ENCODE results near the gene CD83.
"Not testable (repeated sequence)": the region's sequence is repeated elsewhere in the genome, so short reads cannot be mapped to it uniquely, and the experiment has no call there.

Gene CD83, protein sequence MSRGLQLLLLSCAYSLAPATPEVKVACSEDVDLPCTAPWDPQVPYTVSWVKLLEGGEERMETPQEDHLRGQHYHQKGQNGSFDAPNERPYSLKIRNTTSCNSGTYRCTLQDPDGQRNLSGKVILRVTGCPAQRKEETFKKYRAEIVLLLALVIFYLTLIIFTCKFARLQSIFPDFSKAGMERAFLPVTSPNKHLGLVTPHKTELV

DNA sequence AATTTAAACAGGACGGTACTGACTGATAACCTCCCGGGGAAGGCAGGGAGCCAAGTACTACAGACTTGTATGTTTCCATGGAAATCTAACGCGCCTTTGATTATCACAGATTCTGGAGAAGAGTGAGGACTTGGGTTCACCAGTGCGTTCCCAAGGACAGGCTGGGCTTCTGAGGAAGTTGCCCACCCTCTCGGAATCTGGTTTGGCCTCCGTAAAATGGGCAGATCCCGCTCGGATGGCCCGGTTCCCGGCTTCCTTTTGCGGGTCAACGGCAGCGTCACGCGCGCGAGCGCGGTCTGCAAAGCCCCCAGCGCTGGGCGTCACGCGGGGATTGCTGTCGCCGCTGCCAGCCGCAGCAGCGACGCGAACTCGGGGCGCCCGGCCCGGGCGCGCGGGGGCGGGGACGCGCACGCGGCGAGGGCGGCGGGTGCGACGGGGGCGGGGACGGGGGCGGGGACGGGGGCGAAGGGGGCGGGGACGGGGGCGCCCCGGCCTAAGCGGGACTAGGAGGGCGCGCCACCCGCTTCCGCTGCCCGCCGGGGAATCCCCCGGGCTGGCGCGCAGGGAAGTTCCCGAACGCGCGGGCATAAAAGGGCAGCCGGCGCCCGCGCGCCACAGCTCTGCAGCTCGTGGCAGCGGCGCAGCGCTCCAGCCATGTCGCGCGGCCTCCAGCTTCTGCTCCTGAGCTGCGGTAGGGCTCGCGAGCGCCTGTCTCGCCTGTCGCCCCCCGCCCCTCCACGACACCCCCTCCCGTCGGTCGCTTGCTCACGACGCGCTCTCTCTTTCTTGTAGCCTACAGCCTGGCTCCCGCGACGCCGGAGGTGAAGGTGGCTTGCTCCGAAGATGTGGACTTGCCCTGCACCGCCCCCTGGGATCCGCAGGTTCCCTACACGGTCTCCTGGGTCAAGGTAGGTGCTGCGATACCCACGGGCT, at the start of gene CD83:
TSS of gene CD83 (plus strand) at position 615 of the 933 bp plus-strand sequence. CDS start at position 655, 40 bp downstream.
- in situ Hi-C loops (cut with MboI; ENCODE audit: low sequenced_read_pairs), result no loop called here

DNA sequence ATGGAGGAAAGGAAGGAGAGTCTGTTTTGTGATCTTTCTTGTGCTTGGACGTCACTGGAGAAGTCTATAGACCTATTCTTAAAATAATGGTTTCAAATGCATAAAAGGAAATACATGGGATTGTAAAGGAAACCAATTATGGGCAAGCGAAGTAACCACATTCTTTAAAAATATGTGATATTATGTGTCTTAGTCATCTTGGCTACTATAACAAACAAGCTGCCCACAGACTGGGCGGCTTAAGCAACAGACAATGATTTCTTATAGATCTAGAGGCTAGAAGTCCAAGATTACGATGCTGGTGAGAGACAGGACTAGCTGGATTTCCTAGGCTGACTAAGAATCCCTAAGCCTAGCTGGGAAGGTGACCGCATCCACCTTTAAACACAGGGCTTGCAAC, 49.4 kb upstream of the CD83 start:
- in situ Hi-C loops (cut with MboI; ENCODE audit: low sequenced_read_pairs), result no loop called here

DNA sequence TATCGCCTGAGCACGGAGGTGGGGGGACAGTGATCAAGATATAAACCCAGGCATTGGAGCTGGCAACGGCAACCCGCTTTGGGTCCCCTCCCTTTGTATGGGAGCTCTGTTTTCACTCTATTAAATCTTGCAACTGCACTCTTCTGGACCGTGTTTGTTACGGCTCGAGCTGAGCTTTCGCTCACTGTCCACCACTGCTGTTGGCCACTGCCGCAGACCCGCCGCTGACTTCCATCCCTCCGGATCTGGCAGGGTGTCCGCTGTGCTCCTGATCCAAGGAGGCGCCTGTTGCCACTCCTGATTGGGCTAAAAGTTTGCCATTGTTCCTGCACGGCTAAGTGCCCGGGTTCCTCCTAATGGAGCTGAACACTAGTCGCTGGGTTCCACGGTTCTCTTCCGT, 48.9 kb upstream of the CD83 start:
- in situ Hi-C loops (cut with MboI; ENCODE audit: low sequenced_read_pairs), result no loop called here

DNA sequence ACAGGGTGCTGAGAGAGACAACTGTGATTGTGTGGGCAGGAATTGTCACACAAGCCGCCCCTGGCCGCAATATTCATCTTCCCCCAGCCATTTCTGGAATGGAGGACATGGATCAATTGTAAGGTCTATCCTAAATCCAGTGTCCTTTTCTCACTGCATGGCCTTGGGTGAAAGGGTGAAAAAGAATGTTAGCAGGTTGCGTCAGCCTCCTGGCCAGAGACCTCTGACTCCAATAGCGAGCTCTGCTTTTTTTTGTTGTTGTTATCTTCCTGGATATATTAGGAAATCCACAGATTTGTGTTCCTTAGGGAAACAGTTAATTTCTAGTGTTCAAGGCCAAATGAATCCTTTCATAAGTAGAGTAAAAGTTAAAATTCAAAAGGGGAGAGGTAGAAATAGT, 47.1 kb upstream of the CD83 start:
- in situ Hi-C loops (cut with MboI; ENCODE audit: low sequenced_read_pairs), result no loop called here

DNA sequence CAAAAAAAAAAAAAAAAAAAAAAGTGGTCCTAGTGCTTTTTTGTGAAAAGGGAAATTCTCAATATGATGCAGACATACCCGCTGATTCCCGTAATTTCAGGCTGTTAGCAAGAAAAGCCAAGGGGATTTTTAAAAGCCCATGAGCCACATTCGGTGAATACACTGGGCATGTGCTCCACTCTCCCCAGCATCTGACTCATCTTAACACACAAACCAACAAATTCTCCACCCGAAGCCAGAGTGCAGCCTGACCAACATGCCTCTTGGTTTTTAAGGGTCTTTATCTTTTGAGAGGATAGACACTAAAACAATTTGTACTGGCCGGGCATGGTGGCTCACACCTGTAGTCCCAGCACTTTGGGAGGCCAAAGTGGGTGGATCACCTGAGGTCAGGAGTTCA, 45.5 kb upstream of the CD83 start:
- in situ Hi-C loops (cut with MboI; ENCODE audit: low sequenced_read_pairs), result no loop called here

DNA sequence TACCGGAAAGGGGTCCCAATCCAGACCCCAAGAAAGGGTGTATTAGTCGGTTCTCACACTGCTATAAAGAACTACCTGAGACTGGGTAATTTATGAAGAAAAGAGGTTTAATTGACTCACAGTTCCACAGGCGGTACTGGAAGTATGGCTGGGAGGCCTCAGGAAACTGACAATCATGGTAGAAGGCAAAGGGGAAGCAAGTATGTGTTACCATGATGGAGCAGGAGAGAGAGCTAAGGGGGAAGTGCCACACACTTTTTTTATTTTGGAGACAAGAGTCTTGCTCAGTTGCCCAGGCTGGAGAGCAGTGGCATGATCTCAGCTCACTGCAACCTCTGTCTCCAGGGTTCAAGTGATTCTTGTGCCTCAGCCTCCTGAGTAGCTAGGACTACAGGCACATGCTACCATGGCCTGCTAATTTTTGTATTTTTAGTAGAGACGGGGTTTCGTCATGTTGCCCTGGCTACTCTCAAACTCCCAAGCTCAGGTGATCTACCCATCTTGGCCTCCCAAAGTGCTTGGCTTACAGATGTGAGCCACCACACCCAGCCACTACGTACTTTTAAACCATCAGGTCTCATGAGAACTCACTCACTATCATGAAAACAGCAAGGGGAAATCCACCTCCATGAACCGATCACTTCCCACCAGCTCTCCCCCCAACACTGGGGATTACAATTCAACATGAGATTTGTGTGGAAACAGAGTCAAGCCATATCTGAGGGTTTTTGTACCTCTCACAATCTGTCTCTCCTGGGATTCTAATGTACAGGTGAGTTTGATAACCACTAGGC, 43.8 kb upstream of the CD83 start:
- in situ Hi-C loops (cut with MboI; ENCODE audit: low sequenced_read_pairs), result not testable (repeated sequence)

DNA sequence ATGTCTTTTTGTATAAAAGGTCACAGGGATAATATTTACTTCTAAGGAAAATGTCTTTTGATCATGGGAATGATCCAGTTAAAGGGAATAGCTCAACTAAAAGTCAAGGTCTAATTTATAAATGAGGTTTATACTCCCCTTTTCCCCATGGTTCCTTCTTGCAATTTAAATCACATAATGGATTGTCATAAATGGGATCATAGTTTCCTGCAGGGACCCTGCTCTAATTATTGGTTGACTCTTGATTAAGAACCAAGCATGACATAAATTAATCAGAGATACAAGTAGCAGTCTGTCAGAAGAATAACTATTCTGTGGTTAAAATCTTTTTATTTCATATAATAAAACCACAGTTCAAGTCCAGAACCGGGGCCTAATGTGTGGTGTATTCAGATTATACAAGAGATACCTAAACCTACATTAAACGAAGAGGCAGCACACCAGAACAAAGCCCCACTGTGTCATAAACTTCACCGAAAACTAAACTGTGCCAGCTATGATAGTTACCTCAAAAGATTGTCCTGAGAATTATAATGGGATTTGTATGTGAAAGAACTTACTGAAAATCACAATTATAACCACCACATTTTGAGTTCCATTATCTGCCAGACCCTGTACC, 43.0 kb upstream of the CD83 start:
- in situ Hi-C loops (cut with MboI; ENCODE audit: low sequenced_read_pairs), result no loop called here

DNA sequence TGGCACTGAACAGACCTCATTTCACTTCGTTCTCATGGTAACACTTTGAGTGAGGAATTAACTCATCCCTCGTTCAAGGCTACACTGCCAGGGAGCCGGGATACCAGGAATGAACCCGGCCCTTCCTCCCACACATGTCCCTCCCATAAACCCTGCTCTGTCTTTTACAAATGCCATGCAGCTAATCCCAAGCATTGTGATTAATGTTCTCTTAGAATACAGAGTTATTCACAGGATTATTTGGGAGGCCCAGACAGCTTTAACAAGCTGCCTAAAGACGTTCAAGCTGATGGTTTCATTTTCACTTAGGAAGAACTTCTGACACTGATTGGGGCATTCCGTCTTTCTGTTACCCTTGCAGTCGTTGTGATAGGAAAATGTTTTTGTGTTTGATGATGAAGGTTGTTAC, 42.5 kb upstream of the CD83 start:
- in situ Hi-C loops (cut with MboI; ENCODE audit: low sequenced_read_pairs), result no loop called here

DNA sequence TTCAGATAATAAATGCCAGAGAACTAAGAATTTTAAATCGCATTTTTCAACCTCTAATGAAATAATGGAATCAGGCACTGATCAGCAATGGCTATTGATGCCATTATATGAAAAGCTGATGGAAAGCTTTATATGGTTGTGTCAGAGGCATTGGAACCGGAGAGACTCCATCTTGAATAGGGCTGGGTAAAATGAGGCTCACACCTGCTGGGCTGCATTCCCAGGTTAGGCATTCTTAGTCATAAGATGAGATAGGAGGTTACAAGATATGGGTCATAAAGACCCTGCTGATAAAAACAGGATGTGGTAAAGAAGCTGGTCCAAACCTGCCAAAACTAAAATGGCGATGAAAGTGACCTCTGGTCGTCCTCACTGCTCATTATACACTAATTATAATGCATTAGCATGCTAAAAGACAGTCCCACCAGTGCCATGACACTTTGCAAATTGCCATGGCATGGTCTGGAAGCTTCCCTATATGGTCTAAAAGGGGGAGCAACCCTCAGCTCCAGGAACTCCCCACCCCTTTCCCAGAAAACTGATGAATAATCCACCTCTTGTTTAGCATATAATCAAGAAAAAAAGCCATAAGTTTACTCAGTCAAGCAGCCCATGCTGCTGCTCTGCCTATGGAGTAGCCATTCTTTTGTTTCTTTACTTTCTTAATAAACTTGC, 40.2 kb upstream of the CD83 start:
- in situ Hi-C loops (cut with MboI; ENCODE audit: low sequenced_read_pairs), result no loop called here

DNA sequence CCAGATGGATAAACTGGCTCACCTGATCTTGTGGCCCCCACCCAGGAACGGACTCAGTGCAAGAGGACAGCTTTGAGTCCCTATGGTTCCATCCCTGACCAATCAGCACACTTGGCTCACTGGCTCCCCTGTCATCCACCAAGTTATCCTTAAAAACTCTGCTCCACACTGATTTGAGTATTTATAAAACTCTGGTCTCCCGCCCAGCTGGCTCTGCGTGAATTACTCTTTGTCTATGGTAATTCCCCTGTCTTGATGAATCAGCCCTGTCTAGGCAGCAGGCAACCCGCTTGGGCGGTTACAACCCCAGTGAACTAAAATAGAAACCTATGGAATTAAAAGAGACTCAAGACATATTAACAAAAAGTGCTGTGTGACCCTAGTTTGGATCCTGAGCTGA, 38.1 kb upstream of the CD83 start:
- in situ Hi-C loops (cut with MboI; ENCODE audit: low sequenced_read_pairs), result no loop called here

DNA sequence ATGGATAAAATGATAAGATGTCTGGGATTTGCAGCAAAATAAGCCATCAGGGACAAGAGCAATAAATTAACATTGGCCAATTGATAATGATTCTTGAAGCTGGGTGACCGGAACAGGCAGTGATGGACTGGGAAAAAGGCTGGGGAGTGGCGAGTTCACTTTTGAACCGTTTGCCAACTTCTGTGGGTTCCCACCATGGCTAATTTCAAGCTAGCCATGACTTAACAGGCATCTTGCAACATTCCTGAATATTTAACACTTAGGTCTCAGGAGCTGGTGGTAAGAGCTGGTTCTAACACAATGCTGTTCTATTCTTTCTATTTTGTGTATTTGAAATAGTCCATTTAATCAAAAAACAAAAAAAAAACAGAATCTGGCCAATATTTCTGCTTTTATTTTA, 37.6 kb upstream of the CD83 start:
- in situ Hi-C loops (cut with MboI; ENCODE audit: low sequenced_read_pairs), result no loop called here

DNA sequence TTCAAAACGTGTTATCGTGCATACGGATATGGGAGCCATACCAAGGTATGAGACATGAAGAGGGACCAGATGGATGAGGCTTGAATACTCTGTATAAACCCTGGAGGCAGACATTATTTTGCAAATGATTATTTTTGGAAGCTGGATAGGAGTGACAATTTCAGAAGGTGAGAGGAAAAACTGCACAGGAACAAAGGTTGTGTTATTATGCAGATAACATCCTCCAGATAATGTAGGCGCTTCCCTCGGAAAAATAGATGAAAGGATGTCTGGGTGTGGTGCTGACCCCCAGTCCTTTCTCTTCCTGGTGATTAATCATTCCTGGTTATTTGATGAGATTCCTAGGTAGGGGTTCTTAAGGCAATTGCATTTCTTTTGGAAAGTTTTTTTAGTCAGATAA, 36.4 kb upstream of the CD83 start:
- in situ Hi-C loops (cut with MboI; ENCODE audit: low sequenced_read_pairs), result no loop called here

DNA sequence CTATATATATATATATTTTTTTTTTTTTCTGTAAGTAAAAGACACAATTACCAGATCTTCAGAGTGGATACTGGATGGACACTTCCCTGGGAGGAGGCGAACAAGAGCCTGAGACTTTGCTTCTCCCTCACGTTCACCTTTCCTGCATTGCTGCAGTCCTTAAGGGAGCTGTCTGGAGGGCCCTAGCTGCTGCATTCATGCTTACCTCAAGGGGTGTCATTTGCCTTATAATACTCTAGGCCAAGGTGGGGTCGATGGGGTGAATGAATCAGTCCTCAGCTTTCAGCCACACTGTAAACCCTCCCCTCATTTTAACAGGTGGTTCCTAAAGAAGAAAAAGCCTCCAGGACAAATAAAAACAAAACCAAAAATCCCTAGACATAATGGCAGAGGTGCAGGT, 34.8 kb upstream of the CD83 start:
- in situ Hi-C loops (cut with MboI; ENCODE audit: low sequenced_read_pairs), result no loop called here

DNA sequence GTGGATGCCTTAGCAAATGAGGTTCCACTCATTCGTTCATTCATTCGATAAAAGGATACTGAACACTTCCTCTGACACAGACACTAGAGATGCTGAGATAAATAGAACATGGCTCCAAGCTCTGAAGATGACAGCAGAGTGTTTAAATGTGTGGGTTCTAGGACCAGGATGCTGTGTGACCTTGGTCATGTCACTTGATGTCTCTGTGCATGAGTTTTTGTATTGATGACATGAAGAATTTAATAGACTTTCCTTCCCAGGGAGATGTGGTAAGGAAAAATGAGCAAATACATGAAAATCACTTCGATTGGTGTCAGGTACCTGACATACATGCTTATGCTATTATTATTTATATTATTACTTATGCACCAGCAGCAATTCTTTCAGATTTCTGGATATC, 34.3 kb upstream of the CD83 start:
- in situ Hi-C loops (cut with MboI; ENCODE audit: low sequenced_read_pairs), result no loop called here

DNA sequence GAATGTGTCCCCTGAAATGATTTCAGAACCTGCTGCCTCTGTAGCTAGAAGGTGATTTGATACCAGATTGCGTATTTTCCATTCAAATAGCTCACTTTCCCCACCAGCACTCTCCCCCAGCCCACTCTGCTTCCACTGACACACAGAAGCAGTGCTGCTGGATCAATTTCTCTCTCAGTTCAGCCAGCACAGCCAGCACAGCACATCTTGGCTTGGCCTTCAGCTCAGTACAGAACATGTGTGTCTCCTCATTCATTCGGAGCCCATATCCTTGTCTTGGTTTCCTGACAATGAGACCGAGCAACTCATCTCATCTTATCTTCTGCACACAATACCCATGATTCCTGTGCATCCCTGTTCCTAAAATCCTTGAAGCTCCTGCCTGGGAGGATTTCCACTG, 33.8 kb upstream of the CD83 start:
- in situ Hi-C loops (cut with MboI; ENCODE audit: low sequenced_read_pairs), result no loop called here

DNA sequence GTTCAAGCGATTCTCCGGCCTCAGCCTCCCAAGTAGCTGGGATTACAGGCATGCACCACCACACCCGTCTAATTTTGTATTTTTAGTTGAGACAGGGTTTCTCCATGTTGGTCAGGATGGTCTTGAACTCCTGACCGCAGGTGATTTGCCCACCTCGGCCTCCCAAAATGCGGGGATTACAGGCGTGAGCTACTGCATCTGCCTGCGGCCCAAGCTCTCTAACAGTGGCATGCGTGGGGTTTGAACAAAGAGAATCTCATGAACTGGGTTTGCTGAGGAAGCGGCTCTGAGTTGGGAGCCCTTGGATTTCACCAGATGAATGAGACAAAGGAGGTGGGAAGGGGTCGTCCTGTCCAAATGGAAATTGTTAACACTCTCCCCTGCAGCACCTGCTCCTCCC, 33.2 kb upstream of the CD83 start:
- in situ Hi-C loops (cut with MboI; ENCODE audit: low sequenced_read_pairs), result no loop called here

DNA sequence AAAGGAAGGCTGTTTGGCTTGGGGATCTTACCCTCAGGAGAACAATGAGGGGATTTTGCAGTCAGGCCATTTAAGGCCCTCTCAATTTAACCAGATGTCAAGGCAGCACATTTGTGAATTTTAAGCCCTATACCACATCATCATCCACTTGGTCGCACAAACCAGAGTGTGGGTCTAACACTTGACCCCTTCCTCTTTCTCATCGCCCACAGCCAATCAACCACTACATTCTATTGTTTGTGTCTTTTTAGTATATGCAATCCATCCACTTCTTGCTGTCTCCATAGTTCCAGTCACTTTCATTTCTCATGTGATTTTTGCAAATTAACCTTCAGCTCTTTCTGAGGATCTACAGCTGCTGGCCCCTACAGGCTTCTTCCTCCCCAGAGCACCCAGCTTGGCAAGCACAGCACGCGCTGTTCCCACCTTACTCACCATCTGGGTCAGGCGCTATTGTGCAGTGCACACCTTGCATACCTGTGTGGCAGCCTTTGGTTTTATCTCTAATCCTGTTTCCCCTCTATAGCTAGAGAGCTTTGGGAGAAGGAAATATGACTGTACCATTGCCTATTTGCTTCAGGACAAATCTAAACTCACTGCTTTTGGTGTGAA, 32.3 kb upstream of the CD83 start:
- in situ Hi-C loops (cut with MboI; ENCODE audit: low sequenced_read_pairs), result no loop called here

DNA sequence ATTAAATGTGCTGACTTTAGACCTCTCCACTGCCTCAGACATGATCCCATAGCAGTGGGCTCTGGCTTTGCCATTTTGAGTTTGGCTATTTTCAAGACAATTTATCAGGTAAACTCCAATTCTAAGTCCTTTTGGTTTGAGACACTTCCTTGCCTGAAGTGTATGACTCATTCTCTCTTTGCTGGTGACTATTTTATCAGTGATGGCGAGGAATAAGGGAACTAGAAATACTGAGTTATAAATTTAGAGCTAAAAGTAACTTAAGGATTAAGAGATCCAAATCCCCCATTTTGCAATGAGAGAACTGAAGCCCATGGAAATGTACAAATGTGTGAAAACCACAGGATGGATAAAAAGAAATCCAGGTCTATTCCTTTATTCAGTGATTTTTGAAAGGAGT, 30.9 kb upstream of the CD83 start:
- in situ Hi-C loops (cut with MboI; ENCODE audit: low sequenced_read_pairs), result no loop called here

DNA sequence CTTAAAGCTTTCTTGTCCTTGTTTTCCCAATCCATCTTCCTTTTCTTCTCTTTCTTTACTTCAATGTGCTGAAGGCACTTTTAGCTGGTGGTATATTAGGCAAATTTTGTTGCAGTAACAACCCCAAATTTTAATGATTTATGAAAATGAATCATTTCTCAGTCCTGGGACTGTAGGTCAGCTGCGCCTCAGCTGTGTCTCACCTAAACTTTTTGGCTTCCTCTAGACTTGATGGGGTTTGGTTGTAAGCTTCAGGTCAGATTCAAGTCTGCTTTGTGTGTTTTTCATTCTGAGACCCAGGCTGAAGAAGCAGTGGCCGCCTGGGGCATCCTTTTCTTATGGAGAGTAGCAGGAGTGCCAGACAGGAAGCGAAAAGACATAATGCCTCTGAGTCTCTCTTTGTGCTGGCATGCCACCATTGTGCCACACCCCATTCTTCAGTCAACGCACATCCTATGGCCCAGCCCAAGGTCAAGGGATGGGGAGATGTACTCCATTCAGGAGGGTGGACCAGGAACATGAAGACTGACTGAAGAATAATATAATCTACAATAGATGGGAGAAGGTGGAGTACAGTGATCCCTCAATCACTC, 28.9 kb upstream of the CD83 start:
- in situ Hi-C loops (cut with MboI; ENCODE audit: low sequenced_read_pairs), result no loop called here

DNA sequence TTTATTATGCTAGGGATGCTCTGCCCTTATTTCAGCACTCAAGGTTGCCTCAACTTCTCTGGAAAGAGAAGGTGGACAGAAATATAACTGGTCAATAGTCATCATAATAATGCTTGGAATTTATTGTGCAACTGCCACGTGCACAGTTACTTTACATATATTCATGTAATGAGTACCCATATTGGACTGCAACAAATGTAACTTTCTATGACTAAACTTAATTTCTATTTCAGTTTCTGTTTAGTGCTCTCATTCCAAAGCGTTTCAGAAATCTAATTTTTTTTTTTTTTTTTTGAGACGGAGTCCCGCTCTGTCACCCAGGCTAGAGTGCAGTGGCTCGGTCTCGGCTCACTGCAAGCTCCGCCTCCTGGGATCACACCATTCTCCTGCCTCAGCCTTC, 28.3 kb upstream of the CD83 start:
- in situ Hi-C loops (cut with MboI; ENCODE audit: low sequenced_read_pairs), result no loop called here
